Thoracic aorta (tissue), 2 donors: ENCODE results near the gene CAPN5. TPM values are rescaled to one million over a fixed set of nuclear protein-coding genes. Genes with fewer than 3 reads are reported as not detected.

Experiments
- ATAC-seq: fragments of 150-250 bp; one replicate; pipeline ENCODE4 v1.8.0; 2017; ENCODE audit warnings: low read depth; ENCODE audit not compliant: insufficient number of reproducible peaks, low FRiP score
- DNase-seq: peaks from one replicate; pipeline ENCODE4 v3.0.0-alpha.2; 2020; ENCODE audit warnings: low spot score
- H3K27ac ChIP-seq, 2 donors: fragments of 200-600 bp; sonication (generic); 1 replicate in 1 of 2; 2 replicates in 1 of 2; pipeline ENCODE4 v1.5.1; 2016; ENCODE audit warnings: mild to moderate bottlenecking in 2 of 2, moderate library complexity in 2 of 2
- H3K27me3 ChIP-seq: fragments of 200-600 bp; sonication (generic); replicated peaks from 2 replicates; pipeline ENCODE4 v1.6.0; 2016; ENCODE audit warnings: mild to moderate bottlenecking; ENCODE audit not compliant: insufficient read depth
- H3K36me3 ChIP-seq: fragments of 200-600 bp; sonication (generic); one replicate; pipeline ENCODE4 v1.5.1; 2016
- H3K4me1 ChIP-seq, 2 donors: fragments of 200-600 bp; sonication (generic); 1 replicate in 1 of 2; 2 replicates in 1 of 2; pipeline versions ENCODE4 v1.5.1 to v1.6.0; 2016; ENCODE audit warnings: low read depth in 2 of 2, mild to moderate bottlenecking in 1 of 2; ENCODE audit not compliant: control insufficient read depth in 1 of 2
- H3K4me3 ChIP-seq: fragments of 200-600 bp; sonication (generic); 2 replicates; pipeline ENCODE4 v1.5.1; 2016; ENCODE audit warnings: mild to moderate bottlenecking
- H3K9me3 ChIP-seq: fragments of 200-600 bp; sonication (generic); 2 replicates; pipeline ENCODE4 v1.5.1; 2016
- CTCF ChIP-seq: fragments of 200-600 bp; sonication (generic); IDR thresholded peaks from one replicate; pipeline ENCODE4 v1.5.1; 2019; ENCODE audit warnings: antibody characterized with exemption
- total RNA-seq, 2 donors: library from RNA; depleted of rRNA; stranded (reverse); fragments of >200 nt; gene quantifications; one replicate each; pipeline versions ENCODE4 v1.1.0 to v1.2.3, GENCODE V29; 2016

CAPN5 gene
- total RNA-seq, 2 donors from 2014 or later: 9.5 to 20.8 TPM

GRCh38 chr11:77102246-77103210 is 35.8 kb downstream of the CAPN5 start, which contains the start of gene OMP:
Gene OMP, plus strand, starts transcription at chr11:77102840. Its CDS starts 0 bp downstream, at chr11:77102840.
- no peak within 1 kb of the TSS for H3K27ac ChIP-seq
- DNase-seq (no peak), ATAC-seq (no peak)
- TF ChIP-seq CTCF: no peak
- H3K9me3 ChIP-seq: no peaks in the 10 kb centered on the region
- H3K4me1 ChIP-seq: peaks cover 2 to 10% of the 10 kb centered on the region in 2 donors
- no peak within 1 kb of the TSS for H3K4me3 ChIP-seq
- no peaks in the 10 kb centered on the region for H3K36me3 ChIP-seq
- H3K27me3 ChIP-seq: no peaks in the 10 kb centered on the region

GRCh38 chr11:77103319-77103718 is 36.5 kb downstream of the CAPN5 start:
- no peak for ATAC-seq
- Histone ChIP-seq H3K4me3 (no peak overlapping the region), H3K9me3 (no peaks in the 10 kb centered on the region), H3K36me3 (no peaks in the 10 kb centered on the region), H3K4me1 (peaks cover 3 to 14% of the 10 kb centered on the region in 2 donors), H3K27ac (no peak overlapping the region), H3K27me3 (no peaks in the 10 kb centered on the region)
- DNase-seq: no peak
- no peak for TF ChIP-seq CTCF

GRCh38 chr11:77104727-77105126 is 38.0 kb downstream of the CAPN5 start:
- H3K4me3 ChIP-seq: no peak overlapping the region
- ATAC-seq: no peak

GRCh38 chr11:77106321-77106720 is 39.5 kb downstream of the CAPN5 start:
- Histone ChIP-seq H3K27ac (no peak overlapping the region), H3K36me3 (no peaks in the 10 kb centered on the region), H3K4me1 (peaks cover 3 to 14% of the 10 kb centered on the region in 2 donors), H3K27me3 (no peaks in the 10 kb centered on the region), H3K4me3 (no peak overlapping the region), H3K9me3 (no peaks in the 10 kb centered on the region)
- ATAC-seq (no peak), DNase-seq (no peak)
- no peak for TF ChIP-seq CTCF

More at GRCh38 chr11:77104727-77105126, 38.0 kb downstream of the CAPN5 start:
- DNase-seq: no peak
- peaks cover 3 to 14% of the 10 kb centered on the region in 2 donors for H3K4me1 ChIP-seq
- H3K36me3 ChIP-seq: no peaks in the 10 kb centered on the region
- H3K27me3 ChIP-seq: no peaks in the 10 kb centered on the region
- no peak for TF ChIP-seq CTCF
- no peaks in the 10 kb centered on the region for H3K9me3 ChIP-seq
- H3K27ac ChIP-seq: no peak overlapping the region

GRCh38 chr11:77106759-77107158 is 40.0 kb downstream of the CAPN5 start:
- peaks cover 3 to 14% of the 10 kb centered on the region in 2 donors for H3K4me1 ChIP-seq
- no peak overlapping the region for H3K4me3 ChIP-seq
- H3K9me3 ChIP-seq: no peaks in the 10 kb centered on the region
- H3K36me3 ChIP-seq: no peaks in the 10 kb centered on the region
- no peaks in the 10 kb centered on the region for H3K27me3 ChIP-seq
- no peak for DNase-seq
- no peak overlapping the region for H3K27ac ChIP-seq
- no peak for ATAC-seq
- no peak for TF ChIP-seq CTCF
